SK-N-SH (cell line): ENCODE data around the gene VWA3A. TPM values are rescaled to one million over a fixed set of nuclear protein-coding genes. Genes with fewer than 3 reads are reported as not detected.

Experiments
- CHD2 ChIP-seq: fragments of 150-350 bp; IDR thresholded peaks from 2 replicates; pipeline ENCODE4 v1.6.1; 2018; ENCODE audit warnings: low read length; ENCODE audit not compliant: partially characterized antibody
- CTCF ChIP-seq: fragments of 200-600 bp; sonication (generic); IDR thresholded peaks from 2 replicates; pipeline ENCODE4 v1.6.1; 2017; ENCODE audit warnings: antibody characterized with exemption, mild to moderate bottlenecking, moderate library complexity
- ELF1 ChIP-seq: IDR thresholded peaks from 2 replicates; pipeline ENCODE4 v1.4.0; 2012
- EP300 ChIP-seq, 2 experiments: IDR thresholded peaks; 2 replicates each; pipeline versions ENCODE4 v1.4.0 to v1.6.1; 2012; ENCODE audit warnings: borderline replicate concordance in 1 of 2, low read depth in 1 of 2, low read length in 1 of 2
- FOSL2 ChIP-seq: IDR thresholded peaks from 2 replicates; pipeline ENCODE4 v1.4.0; 2012; ENCODE audit warnings: low read depth, mild to moderate bottlenecking, moderate library complexity, borderline replicate concordance
- FOXM1 ChIP-seq: IDR thresholded peaks from 2 replicates; pipeline ENCODE4 v1.4.0; 2012; ENCODE audit warnings: low read depth, mild to moderate bottlenecking
- GABPA ChIP-seq: IDR thresholded peaks from 2 replicates; pipeline ENCODE4 v1.4.0; 2012; ENCODE audit warnings: low read depth, mild to moderate bottlenecking
- JUND ChIP-seq: IDR thresholded peaks from 2 replicates; pipeline ENCODE4 v1.4.0; 2012
- MEF2A ChIP-seq: IDR thresholded peaks from 2 replicates; pipeline ENCODE4 v1.4.0; 2012; ENCODE audit warnings: low read depth, borderline replicate concordance
- MXI1 ChIP-seq: IDR thresholded peaks from 2 replicates; pipeline ENCODE4 v1.6.1; 2012; ENCODE audit warnings: mild to moderate bottlenecking, low read depth, low read length, improper control_type of control experiment
- NRF1 ChIP-seq: IDR thresholded peaks from 2 replicates; pipeline ENCODE4 v1.6.1; 2012; ENCODE audit warnings: low read depth, mild to moderate bottlenecking, low read length
- POLR2AphosphoS5 ChIP-seq: IDR thresholded peaks from 2 replicates; pipeline ENCODE4 v1.6.1; 2012; ENCODE audit warnings: low read depth, low read length
- RAD21 ChIP-seq: IDR thresholded peaks from 2 replicates; pipeline ENCODE4 v1.6.1; 2012; ENCODE audit warnings: mild to moderate bottlenecking, low read length
- RCOR1 ChIP-seq: fragments of 150-350 bp; IDR thresholded peaks from 2 replicates; pipeline ENCODE4 v1.6.1; 2017; ENCODE audit warnings: antibody characterized with exemption, low read length
- RFX5 ChIP-seq: IDR thresholded peaks from 2 replicates; pipeline ENCODE4 v1.6.1; 2012; ENCODE audit warnings: mild to moderate bottlenecking, improper control_type of control experiment, low read length
- SIN3A ChIP-seq: IDR thresholded peaks from 2 replicates; pipeline ENCODE4 v1.6.1; 2012; ENCODE audit warnings: low read depth, mild to moderate bottlenecking, low read length, moderate library complexity, borderline replicate concordance
- SMC3 ChIP-seq: IDR thresholded peaks from 2 replicates; pipeline ENCODE4 v1.6.1; 2012; ENCODE audit warnings: low read depth, low read length, improper control_type of control experiment
- TAF1 ChIP-seq: IDR thresholded peaks from 2 replicates; pipeline ENCODE4 v1.6.1; 2012; ENCODE audit warnings: low read depth, mild to moderate bottlenecking, low read length, moderate library complexity, borderline replicate concordance
- TEAD4 ChIP-seq: IDR thresholded peaks from 2 replicates; pipeline ENCODE4 v1.4.0; 2012; ENCODE audit warnings: mild to moderate bottlenecking, borderline replicate concordance; ENCODE audit not compliant: insufficient read depth
- polyA plus RNA-seq, 3 experiments: library from polyadenylated mRNA; depleted of rRNA; stranded (reverse); fragments of >200 nt; gene quantifications; 2 replicates each; pipeline ENCODE4 v1.2.3, GENCODE V29; 2012
- TF ChIP-seq, protein P1 (sequence below): IDR thresholded peaks from 2 replicates; pipeline ENCODE4 v1.4.0; 2012; ENCODE audit warnings: low read depth, borderline replicate concordance
- TF ChIP-seq, protein P2 (sequence below): IDR thresholded peaks from 2 replicates; pipeline ENCODE4 v1.4.0; 2012; ENCODE audit warnings: low read depth, borderline replicate concordance
- TF ChIP-seq, protein P3 (sequence below): fragments of 150-350 bp; IDR thresholded peaks from 2 replicates; pipeline ENCODE4 v1.6.1; 2016; ENCODE audit warnings: mild to moderate bottlenecking, low read depth, low read length

The VWA3A gene
- polyA plus RNA-seq, 1 of the 3 experiments (the other 2 are of a cell fraction) = not detected

DNA sequence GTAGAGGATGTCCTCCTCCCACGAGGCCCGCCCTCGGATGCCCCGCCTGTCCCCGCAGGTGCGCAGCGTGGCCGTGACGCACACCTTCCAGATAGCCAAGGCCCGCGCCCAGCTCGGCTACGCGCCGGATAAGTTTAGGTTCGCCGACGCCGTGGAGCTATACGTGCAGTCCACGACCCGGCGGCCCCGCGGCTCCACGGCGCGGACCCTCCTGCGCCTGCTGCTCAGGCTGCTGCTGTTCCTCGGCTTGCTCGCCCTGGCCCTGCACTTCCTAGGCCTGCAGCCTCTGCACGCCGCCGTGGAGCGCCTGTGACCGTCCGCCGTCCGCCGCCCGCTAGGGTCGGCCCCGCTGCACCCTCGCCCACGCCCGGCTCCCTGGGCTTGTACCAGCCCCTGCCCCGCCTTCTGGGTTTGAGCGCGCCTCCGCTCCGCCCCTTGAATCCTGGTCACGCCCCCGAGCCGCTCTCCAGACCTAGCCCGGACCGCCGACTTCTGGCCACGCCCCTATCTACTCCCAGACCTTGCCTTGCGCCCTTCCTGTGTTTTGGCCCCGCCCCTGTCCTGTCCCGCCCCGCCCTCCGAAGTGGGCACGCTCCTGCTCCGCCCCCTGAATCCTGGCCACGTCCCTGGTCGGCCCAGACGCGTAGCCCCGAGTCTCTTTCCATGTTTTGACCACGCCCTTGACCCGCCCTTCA, 97.9 kb downstream of the VWA3A start (continued):
- TF ChIP-seq, protein P1, sequence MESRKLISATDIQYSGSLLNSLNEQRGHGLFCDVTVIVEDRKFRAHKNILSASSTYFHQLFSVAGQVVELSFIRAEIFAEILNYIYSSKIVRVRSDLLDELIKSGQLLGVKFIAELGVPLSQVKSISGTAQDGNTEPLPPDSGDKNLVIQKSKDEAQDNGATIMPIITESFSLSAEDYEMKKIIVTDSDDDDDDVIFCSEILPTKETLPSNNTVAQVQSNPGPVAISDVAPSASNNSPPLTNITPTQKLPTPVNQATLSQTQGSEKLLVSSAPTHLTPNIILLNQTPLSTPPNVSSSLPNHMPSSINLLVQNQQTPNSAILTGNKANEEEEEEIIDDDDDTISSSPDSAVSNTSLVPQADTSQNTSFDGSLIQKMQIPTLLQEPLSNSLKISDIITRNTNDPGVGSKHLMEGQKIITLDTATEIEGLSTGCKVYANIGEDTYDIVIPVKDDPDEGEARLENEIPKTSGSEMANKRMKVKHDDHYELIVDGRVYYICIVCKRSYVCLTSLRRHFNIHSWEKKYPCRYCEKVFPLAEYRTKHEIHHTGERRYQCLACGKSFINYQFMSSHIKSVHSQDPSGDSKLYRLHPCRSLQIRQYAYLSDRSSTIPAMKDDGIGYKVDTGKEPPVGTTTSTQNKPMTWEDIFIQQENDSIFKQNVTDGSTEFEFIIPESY = no peak
- no peak for TF ChIP-seq TEAD4
- no peak for TF ChIP-seq FOSL2
- no peak for TF ChIP-seq SMC3
- no peak for TF ChIP-seq MEF2A
- TF ChIP-seq SIN3A = 0 out of 2 replicates have a peak, but pooled peaks have one; percentile 14
- 0 out of 2 replicates have a peak, but pooled peaks have one; percentile 30 for TF ChIP-seq POLR2AphosphoS5
- no peak for TF ChIP-seq EP300 (IDR thresholded peaks at IDR 0.05; ENCODE audit: borderline replicate concordance in 1 of 2, low read depth in 1 of 2, low read length in 1 of 2)
- TF ChIP-seq RCOR1 = no peak
- no peak for TF ChIP-seq CHD2
- TF ChIP-seq, protein P2, sequence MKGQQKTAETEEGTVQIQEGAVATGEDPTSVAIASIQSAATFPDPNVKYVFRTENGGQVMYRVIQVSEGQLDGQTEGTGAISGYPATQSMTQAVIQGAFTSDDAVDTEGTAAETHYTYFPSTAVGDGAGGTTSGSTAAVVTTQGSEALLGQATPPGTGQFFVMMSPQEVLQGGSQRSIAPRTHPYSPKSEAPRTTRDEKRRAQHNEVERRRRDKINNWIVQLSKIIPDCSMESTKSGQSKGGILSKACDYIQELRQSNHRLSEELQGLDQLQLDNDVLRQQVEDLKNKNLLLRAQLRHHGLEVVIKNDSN = no peak
- no peak for TF ChIP-seq GABPA
- no peak for TF ChIP-seq ELF1
- TF ChIP-seq, protein P3, sequence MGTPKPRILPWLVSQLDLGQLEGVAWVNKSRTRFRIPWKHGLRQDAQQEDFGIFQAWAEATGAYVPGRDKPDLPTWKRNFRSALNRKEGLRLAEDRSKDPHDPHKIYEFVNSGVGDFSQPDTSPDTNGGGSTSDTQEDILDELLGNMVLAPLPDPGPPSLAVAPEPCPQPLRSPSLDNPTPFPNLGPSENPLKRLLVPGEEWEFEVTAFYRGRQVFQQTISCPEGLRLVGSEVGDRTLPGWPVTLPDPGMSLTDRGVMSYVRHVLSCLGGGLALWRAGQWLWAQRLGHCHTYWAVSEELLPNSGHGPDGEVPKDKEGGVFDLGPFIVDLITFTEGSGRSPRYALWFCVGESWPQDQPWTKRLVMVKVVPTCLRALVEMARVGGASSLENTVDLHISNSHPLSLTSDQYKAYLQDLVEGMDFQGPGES = no peak
- TF ChIP-seq CTCF = no peak
- no peak for TF ChIP-seq JUND
- no peak for TF ChIP-seq RAD21
- TF ChIP-seq RFX5 = no peak
- TF ChIP-seq NRF1 = 0 out of 2 replicates have a peak, but pooled peaks have one; percentile 24
- no peak for TF ChIP-seq FOXM1
- no peak for TF ChIP-seq TAF1
- TF ChIP-seq MXI1 = peak; percentile 61
